Fibroblast of pulmonary artery (primary cell): ENCODE results near the gene HOMER3.

Source experiments
- DNase-seq: peaks from one replicate; pipeline ENCODE4 v3.0.0-alpha.2; 2010; ENCODE audit warnings: low read depth
- H3K4me3 ChIP-seq: replicated peaks from 2 replicates; pipeline ENCODE4 v1.5.1; 2011; ENCODE audit warnings: low read depth, mild to moderate bottlenecking, control low read depth, low read length, moderate library complexity
- TF ChIP-seq, protein P1 (sequence below): IDR thresholded peaks from 2 replicates; pipeline ENCODE4 v1.5.1; 2011; ENCODE audit warnings: mild to moderate bottlenecking, control low read depth, low read length, inconsistent platforms; ENCODE audit errors: missing control alignments

Gene HOMER3

GRCh38 chr19:18908917-18909619 lies 31.9 kb downstream of the HOMER3 start:
- no peak for DNase-seq
- TF ChIP-seq, protein P1, sequence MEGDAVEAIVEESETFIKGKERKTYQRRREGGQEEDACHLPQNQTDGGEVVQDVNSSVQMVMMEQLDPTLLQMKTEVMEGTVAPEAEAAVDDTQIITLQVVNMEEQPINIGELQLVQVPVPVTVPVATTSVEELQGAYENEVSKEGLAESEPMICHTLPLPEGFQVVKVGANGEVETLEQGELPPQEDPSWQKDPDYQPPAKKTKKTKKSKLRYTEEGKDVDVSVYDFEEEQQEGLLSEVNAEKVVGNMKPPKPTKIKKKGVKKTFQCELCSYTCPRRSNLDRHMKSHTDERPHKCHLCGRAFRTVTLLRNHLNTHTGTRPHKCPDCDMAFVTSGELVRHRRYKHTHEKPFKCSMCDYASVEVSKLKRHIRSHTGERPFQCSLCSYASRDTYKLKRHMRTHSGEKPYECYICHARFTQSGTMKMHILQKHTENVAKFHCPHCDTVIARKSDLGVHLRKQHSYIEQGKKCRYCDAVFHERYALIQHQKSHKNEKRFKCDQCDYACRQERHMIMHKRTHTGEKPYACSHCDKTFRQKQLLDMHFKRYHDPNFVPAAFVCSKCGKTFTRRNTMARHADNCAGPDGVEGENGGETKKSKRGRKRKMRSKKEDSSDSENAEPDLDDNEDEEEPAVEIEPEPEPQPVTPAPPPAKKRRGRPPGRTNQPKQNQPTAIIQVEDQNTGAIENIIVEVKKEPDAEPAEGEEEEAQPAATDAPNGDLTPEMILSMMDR: no peak
- H3K4me3 ChIP-seq: no peak overlapping the region

- TF ChIP-seq, protein P1: no peak
- no peak for DNase-seq
- no peak overlapping the region for H3K4me3 ChIP-seq
Observed at GRCh38 chr19:18906605-18907519, 34.2 kb downstream of the HOMER3 start.

DNA sequence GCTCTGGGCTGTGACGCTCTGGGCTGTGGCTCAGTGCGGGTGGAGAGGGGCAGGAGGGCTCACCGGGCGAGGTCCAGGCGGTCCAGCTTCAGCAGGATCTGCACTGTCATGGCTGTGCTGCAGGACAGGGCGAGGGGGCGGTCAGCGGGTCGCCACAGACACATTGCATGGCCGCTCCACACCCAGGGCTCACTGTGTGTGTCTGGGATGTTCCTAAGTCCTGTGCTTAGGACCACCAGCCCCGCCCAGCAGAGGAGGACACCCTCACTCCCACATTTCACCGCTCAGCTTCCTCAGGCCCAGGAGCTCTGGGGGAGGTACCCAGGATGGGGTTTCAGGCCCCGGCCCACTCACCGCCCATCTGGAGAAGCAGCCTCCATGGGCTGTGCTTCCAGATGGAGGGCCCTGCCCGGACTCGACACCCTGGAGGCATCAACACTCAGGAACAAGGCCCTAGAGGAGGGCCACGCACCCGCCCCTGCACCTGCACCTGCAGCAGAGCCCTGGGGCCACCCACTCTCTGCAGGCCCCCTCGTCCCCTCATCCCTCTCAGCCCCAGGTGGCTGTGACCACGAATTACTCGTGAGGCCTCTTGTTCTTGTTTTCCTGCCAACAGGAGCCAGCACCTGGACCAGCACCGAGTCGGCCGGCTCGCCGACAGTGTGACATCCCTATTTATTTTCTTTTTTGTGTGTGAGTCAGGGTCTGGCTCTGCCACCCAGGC lies 35.3 kb downstream of the HOMER3 start:
- TF ChIP-seq, protein P1: no peak
- DNase-seq: no peak
- no peak overlapping the region for H3K4me3 ChIP-seq

DNA sequence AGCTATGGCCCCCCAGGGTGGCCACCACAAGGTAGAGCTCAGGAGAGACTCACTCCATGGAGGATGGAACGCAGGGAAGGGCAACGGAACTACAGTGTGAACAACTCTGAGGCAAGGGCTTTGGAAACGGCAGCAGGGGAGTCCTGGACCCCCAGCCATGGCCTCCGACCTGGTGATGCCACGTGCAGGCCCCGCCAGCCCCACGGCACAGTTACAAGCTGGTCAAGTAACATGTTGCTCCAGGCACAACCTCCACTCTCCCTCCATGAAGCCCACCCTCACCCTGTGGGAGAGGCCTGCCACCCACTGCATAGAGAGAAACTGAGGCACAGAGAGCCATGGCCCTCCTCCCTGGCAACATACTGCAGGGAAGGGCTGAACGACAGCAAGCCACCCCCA lies 36.0 kb downstream of the HOMER3 start:
- H3K4me3 ChIP-seq: no peak overlapping the region
- TF ChIP-seq, protein P1: no peak
- DNase-seq: no peak

- no peak for DNase-seq
- no peak overlapping the region for H3K4me3 ChIP-seq
- TF ChIP-seq, protein P1: no peak
Observed at GRCh38 chr19:18904334-18905057, 36.5 kb downstream of the HOMER3 start.
